Neutrophil (primary cell): ENCODE data around the gene GORASP1.

ENCODE experiments used
- H3K27ac ChIP-seq: fragments of 200-600 bp; sonication (generic); 2 replicates; pipeline ENCODE4 v1.5.1; 2016; ENCODE audit warnings: mild to moderate bottlenecking, moderate library complexity
- H3K27me3 ChIP-seq: fragments of 200-600 bp; sonication (generic); 2 replicates; pipeline ENCODE4 v1.6.0; 2016; ENCODE audit warnings: mild to moderate bottlenecking
- H3K36me3 ChIP-seq: fragments of 200-600 bp; sonication (generic); 2 replicates; pipeline ENCODE4 v1.5.1; 2017
- H3K4me1 ChIP-seq, 2 experiments: fragments of 200-600 bp in 1 of 2; sonication (generic) in 1 of 2; 1 replicate in 1 of 2; 2 replicates in 1 of 2; pipeline versions ENCODE4 v1.5.1 to v1.6.1; 2013 to 2016; ENCODE audit warnings: low read depth in 1 of 2, low read length in 1 of 2, mild to moderate bottlenecking in 1 of 2, moderate library complexity in 1 of 2; ENCODE audit not compliant: control insufficient read depth in 1 of 2, insufficient read depth in 1 of 2
- H3K4me3 ChIP-seq, 2 experiments: fragments of 200-600 bp in 1 of 2; sonication (generic) in 1 of 2; 1 replicate in 1 of 2; 2 replicates in 1 of 2; pipeline ENCODE4 v1.5.1; 2013 to 2016; ENCODE audit warnings: low read depth in 1 of 2, low read length in 1 of 2, mild to moderate bottlenecking in 1 of 2, moderate library complexity in 1 of 2
- H3K9me3 ChIP-seq: fragments of 200-600 bp; sonication (generic); 2 replicates; pipeline ENCODE4 v1.5.1; 2016
- TF ChIP-seq, protein P1 (sequence below): fragments of 200-600 bp; sonication (generic); IDR thresholded peaks from 2 replicates; pipeline ENCODE4 v1.5.1; 2016; ENCODE audit warnings: antibody characterized with exemption

The GORASP1 gene

DNA sequence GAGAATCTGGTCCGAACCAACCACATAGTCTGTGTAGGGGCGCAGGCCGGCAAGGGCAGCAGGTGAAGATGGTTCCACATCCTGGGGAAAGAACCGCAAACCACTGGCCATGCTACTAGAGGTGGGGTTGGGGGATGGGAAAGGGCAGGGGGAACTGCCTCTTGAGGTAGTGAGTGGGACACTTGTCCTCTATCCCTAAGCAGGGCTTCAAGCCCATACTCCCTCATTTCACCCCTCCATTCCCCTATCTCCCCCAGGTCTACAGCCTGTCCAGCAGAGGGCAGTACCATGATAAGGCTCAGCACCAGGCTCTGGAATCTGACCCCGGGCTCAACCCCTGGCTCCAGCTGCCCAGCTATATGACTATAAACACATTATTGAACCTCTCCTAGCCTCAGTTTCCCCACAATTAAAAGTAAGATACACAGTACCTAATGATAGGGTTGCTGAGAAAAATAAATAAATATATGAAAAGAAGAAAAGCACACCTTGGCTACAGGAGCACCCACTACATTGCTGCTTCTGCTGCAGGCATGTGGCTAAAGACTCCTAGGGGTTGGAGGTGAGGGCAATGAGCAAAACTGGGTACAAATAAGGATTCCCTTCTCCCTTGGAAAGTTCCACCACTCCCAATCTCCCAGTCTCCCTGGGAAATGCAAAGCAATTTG is 6.3 kb downstream of the GORASP1 start:
- no peaks in the 10 kb centered on the region for H3K9me3 ChIP-seq
- no peak overlapping the region for H3K27ac ChIP-seq
- TF ChIP-seq, protein P1, sequence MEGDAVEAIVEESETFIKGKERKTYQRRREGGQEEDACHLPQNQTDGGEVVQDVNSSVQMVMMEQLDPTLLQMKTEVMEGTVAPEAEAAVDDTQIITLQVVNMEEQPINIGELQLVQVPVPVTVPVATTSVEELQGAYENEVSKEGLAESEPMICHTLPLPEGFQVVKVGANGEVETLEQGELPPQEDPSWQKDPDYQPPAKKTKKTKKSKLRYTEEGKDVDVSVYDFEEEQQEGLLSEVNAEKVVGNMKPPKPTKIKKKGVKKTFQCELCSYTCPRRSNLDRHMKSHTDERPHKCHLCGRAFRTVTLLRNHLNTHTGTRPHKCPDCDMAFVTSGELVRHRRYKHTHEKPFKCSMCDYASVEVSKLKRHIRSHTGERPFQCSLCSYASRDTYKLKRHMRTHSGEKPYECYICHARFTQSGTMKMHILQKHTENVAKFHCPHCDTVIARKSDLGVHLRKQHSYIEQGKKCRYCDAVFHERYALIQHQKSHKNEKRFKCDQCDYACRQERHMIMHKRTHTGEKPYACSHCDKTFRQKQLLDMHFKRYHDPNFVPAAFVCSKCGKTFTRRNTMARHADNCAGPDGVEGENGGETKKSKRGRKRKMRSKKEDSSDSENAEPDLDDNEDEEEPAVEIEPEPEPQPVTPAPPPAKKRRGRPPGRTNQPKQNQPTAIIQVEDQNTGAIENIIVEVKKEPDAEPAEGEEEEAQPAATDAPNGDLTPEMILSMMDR = peak; percentile 47
- H3K4me1 ChIP-seq = peaks cover 5 to 12% of the 10 kb centered on the region in 2 experiments
- no peaks in the 10 kb centered on the region for H3K27me3 ChIP-seq
- H3K36me3 ChIP-seq = peaks cover 49% of the 10 kb centered on the region
- H3K4me3 ChIP-seq = no peak overlapping the region

DNA sequence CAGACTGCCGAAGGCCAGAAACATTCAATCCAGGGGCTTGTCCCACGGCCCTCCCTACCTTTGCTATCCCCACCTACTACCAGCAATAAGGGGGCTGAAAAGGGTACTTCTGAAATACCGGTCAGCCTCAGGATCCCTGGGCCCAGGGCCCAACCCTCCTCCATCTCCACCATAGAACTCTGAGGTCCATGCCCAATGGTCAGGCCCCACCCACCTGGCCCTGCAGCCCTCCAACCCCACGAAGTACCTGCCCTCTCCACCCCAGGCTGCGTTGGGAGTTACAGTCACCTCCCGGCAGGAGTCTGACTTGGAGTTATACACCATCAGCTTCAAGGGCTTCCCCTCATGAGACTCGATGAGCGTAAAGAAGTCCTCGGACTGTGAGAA is 6.9 kb downstream of the GORASP1 start:
- Histone ChIP-seq H3K27me3 (no peaks in the 10 kb centered on the region), H3K36me3 (peaks cover 55% of the 10 kb centered on the region), H3K9me3 (no peaks in the 10 kb centered on the region), H3K4me1 (peaks cover 0 to 5% of the 10 kb centered on the region in 2 experiments), H3K27ac (no peak overlapping the region), H3K4me3 (no peak overlapping the region)
- TF ChIP-seq, protein P1 = no peak

DNA sequence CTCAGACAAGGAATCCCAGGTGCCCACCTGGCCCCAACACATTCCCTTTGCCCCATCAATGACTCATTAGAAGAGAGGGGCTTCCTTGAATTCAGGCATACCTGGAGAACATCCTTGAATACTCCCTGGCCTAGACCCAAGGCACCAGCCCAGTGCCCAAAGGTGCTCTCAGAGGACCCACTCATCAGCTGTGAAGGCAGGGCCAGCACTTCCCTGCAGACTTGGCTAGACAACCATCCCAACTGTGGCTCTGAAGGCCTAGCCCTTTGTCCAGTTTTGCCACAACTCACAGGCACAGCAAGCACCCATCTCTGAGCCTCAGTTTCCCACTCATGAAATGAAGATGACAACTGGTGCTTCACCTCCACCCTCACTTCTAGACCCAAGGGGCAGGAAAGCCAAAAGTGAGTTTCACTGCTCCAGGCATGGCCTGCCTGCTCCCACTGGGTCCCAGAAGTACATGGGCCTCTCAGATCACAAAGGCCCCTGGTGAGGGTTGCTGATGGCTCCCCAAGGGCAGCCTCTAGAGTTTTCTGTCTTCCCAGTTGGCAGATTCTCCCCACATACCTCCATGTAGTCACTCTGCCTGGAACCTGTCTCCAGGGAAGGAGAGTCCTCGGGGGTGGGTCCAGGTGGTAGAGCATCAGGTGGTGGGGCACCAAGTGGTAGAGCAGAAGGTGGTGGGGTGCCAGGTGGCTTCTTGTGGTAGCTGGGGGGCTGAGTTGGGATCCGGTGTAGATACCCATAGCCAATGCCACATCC is 7.5 kb downstream of the GORASP1 start:
- no peak overlapping the region for H3K4me3 ChIP-seq
- H3K4me1 ChIP-seq = no peaks in the 10 kb centered on the region
- TF ChIP-seq, protein P1 = no peak
- H3K36me3 ChIP-seq = peaks cover 61% of the 10 kb centered on the region
- no peaks in the 10 kb centered on the region for H3K9me3 ChIP-seq
- H3K27me3 ChIP-seq = no peaks in the 10 kb centered on the region
- H3K27ac ChIP-seq = no peak overlapping the region

DNA sequence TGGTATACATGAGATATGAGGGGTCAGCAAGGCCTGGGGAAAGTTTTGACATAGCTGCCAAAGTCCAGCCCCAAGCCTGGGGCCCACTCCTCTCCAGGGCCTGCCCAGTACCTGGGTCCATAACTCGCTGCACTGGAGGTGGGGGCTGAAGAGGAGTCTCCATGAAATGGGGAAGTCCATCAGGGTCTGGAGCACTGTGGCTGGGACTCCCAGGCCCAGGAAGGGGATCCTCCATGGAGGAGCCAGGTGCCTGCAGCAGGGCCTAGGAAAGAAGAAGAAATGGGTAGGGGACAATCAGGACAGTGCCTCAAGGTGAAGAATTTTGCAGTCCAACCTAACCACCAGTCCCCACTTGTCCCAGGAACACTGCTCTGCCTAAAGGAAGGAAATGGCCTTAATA is 8.2 kb downstream of the GORASP1 start:
- H3K27me3 ChIP-seq = no peaks in the 10 kb centered on the region
- no peaks in the 10 kb centered on the region for H3K9me3 ChIP-seq
- TF ChIP-seq, protein P1 = no peak
- no peak overlapping the region for H3K27ac ChIP-seq
- H3K4me3 ChIP-seq = no peak overlapping the region
- H3K4me1 ChIP-seq = no peaks in the 10 kb centered on the region
- peaks cover 68% of the 10 kb centered on the region for H3K36me3 ChIP-seq

DNA sequence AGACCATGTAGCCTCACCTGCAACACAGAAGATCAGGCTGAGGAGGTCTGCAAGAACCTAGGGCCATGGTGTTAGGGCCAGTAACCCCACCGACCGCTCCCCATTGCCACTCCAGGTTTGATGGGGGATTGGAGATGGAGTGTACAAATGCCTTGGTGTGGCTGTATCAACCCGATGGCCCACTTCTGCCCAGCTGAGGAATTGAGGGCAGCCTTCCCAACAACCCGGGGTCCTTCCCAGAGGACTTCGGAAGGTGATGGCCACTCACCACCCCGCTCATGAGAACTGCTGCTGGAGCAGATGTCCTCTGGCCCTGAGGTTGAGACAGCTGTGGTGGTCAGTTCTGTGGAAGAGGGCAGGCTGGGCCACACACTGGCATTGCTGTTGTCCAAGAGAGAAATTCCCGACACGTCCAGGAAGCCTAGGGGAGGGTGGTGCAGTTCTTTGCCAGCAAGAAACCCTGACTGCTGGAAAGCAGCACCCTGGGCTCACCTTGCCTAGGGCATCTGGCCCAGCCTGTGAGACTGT is 8.9 kb downstream of the GORASP1 start:
- Histone ChIP-seq H3K4me3 (no peak overlapping the region), H3K27ac (no peak overlapping the region), H3K9me3 (no peaks in the 10 kb centered on the region), H3K4me1 (no peaks in the 10 kb centered on the region), H3K36me3 (peaks cover 75% of the 10 kb centered on the region), H3K27me3 (no peaks in the 10 kb centered on the region)
- TF ChIP-seq, protein P1 = no peak
